Measurements from ENCODE around the gene ABLIM3.

The ABLIM3 gene

GRCh38 chr5:149141224-149141956 is at the start of gene ABLIM3:
ABLIM3 (plus strand) TSS chr5:149141493; CDS start chr5:149142096, 603 bp downstream.
- in situ Hi-C loops (cut with MboI; ENCODE audit: low sequenced_read_pairs) = loop anchor here (10.0 to 25.0 kb wide), 2 partner anchors 123 to 446 kb away; partner anchors contain the start of gene ARHGEF37

GRCh38 chr5:149093625-149094024 is 47.7 kb upstream of the ABLIM3 start:
- in situ Hi-C loops (cut with MboI; ENCODE audit: low sequenced_read_pairs) = no loop called here

- in situ Hi-C loops (cut with MboI; ENCODE audit: low sequenced_read_pairs) = no loop called here
Observed at GRCh38 chr5:149094996-149095395, 46.3 kb upstream of the ABLIM3 start.

- in situ Hi-C loops (cut with MboI; ENCODE audit: low sequenced_read_pairs) = no loop called here
Observed at GRCh38 chr5:149099920-149100319, 41.4 kb upstream of the ABLIM3 start.

GRCh38 chr5:149100331-149100730 is 41.0 kb upstream of the ABLIM3 start:
- in situ Hi-C loops (cut with MboI; ENCODE audit: low sequenced_read_pairs) = no loop called here

GRCh38 chr5:149108651-149109280 is 32.5 kb upstream of the ABLIM3 start:
- in situ Hi-C loops (cut with MboI; ENCODE audit: low sequenced_read_pairs) = no loop called here

GRCh38 chr5:149110406-149110805 is 30.9 kb upstream of the ABLIM3 start:
- in situ Hi-C loops (cut with MboI; ENCODE audit: low sequenced_read_pairs) = loop anchor here (10.0 kb wide), 1 partner anchor 376 kb away; no protein-coding TSS in a partner anchor

- in situ Hi-C loops (cut with MboI; ENCODE audit: low sequenced_read_pairs) = loop anchor here (10.0 kb wide), 1 partner anchor 379 kb away; no protein-coding TSS in a partner anchor
Observed at GRCh38 chr5:149113669-149114068, 27.6 kb upstream of the ABLIM3 start.

GRCh38 chr5:149114403-149115312 is 26.6 kb upstream of the ABLIM3 start:
- in situ Hi-C loops (cut with MboI; ENCODE audit: low sequenced_read_pairs) = loop anchor here (10.0 kb wide), 1 partner anchor 380 kb away; no protein-coding TSS in a partner anchor

- in situ Hi-C loops (cut with MboI; ENCODE audit: low sequenced_read_pairs) = loop anchor here (10.0 kb wide), 1 partner anchor 383 kb away; no protein-coding TSS in a partner anchor
Observed at GRCh38 chr5:149117970-149118369, 23.3 kb upstream of the ABLIM3 start.

GRCh38 chr5:149118463-149118862 is 22.8 kb upstream of the ABLIM3 start:
- in situ Hi-C loops (cut with MboI; ENCODE audit: low sequenced_read_pairs) = loop anchor here (10.0 kb wide), 1 partner anchor 384 kb away; no protein-coding TSS in a partner anchor

- in situ Hi-C loops (cut with MboI; ENCODE audit: low sequenced_read_pairs) = no loop called here
Observed at GRCh38 chr5:149121145-149121544, 20.1 kb upstream of the ABLIM3 start.

GRCh38 chr5:149123211-149123610 is 18.1 kb upstream of the ABLIM3 start:
- in situ Hi-C loops (cut with MboI; ENCODE audit: low sequenced_read_pairs) = no loop called here

- in situ Hi-C loops (cut with MboI; ENCODE audit: low sequenced_read_pairs) = loop anchor here (25.0 kb wide), 1 partner anchor 462 kb away; the partner anchor contains the start of gene ARHGEF37
Observed at GRCh38 chr5:149125386-149125891, 15.9 kb upstream of the ABLIM3 start.

- in situ Hi-C loops (cut with MboI; ENCODE audit: low sequenced_read_pairs) = loop anchor here (25.0 kb wide), 1 partner anchor 460 kb away; the partner anchor contains the start of gene ARHGEF37
Observed at GRCh38 chr5:149126906-149127305, 14.4 kb upstream of the ABLIM3 start.

GRCh38 chr5:149127394-149127955 is 13.8 kb upstream of the ABLIM3 start:
- in situ Hi-C loops (cut with MboI; ENCODE audit: low sequenced_read_pairs) = loop anchor here (25.0 kb wide), 1 partner anchor 460 kb away; the partner anchor contains the start of gene ARHGEF37

- in situ Hi-C loops (cut with MboI; ENCODE audit: low sequenced_read_pairs) = loop anchor here (25.0 kb wide), 1 partner anchor 459 kb away; the partner anchor contains the start of gene ARHGEF37
Observed at GRCh38 chr5:149128023-149128875, 13.0 kb upstream of the ABLIM3 start.

- in situ Hi-C loops (cut with MboI; ENCODE audit: low sequenced_read_pairs) = loop anchor here (25.0 kb wide), 1 partner anchor 458 kb away; the partner anchor contains the start of gene ARHGEF37
Observed at GRCh38 chr5:149129181-149129580, 12.1 kb upstream of the ABLIM3 start.
